Activated CD8-positive, alpha-beta memory T cell treated with anti-CD3 and anti-CD28 coated beads for 48 hours (primary cell): ENCODE measurements around the gene HLA-C.
A peak's percentile ranks its signal among the peaks of the same experiment; 100 is the strongest.
"Not testable (repeated sequence)": the region's sequence is repeated elsewhere in the genome, so short reads cannot be mapped to it uniquely, and the experiment has no call there.

ENCODE experiments used
- DNase-seq, 3 experiments: peaks; one replicate each; pipeline ENCODE4 v3.0.0-alpha.2; 2020; ENCODE audit warnings: low read depth in 2 of 3, low spot score in 2 of 3

HLA-C gene

DNA sequence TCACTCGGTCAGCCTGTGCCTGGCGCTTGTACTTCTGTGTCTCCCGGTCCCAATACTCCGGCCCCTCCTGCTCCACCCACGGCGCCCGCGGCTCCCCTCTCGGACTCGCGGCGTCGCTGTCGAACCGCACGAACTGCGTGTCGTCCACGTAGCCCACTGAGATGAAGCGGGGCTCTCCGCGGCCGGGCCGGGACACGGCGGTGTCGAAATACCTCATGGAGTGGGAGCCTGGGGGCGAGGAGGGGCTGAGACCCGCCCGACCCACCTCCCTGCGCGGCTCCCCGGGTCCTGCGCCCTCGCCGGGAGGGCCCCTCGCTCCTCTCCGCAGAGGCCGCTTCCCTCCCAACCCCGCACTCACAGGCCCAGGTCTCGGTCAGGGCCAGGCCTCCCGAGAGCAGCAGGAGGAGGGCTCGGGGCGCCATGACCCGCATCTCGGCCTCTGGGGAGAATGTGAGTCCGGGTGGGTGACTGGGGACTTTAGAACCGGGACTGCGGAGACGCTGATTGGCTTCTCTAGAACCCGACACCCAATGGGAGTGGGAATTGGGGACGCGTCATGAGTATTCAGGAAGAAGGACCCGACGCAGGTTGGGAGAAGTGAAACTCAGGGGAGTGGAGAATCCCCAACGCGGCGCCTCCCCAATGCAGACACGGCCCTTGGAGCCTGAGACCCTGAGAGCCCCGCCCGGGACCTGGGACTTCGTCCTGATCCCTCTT, at the start of gene HLA-C:
Gene HLA-C, minus strand, starts transcription at position 452 of the 717 bp plus-strand sequence. Its CDS starts 21 bp downstream, at position 431.
- DNase-seq: peak; percentile 53 to 77 (median 60)

DNA sequence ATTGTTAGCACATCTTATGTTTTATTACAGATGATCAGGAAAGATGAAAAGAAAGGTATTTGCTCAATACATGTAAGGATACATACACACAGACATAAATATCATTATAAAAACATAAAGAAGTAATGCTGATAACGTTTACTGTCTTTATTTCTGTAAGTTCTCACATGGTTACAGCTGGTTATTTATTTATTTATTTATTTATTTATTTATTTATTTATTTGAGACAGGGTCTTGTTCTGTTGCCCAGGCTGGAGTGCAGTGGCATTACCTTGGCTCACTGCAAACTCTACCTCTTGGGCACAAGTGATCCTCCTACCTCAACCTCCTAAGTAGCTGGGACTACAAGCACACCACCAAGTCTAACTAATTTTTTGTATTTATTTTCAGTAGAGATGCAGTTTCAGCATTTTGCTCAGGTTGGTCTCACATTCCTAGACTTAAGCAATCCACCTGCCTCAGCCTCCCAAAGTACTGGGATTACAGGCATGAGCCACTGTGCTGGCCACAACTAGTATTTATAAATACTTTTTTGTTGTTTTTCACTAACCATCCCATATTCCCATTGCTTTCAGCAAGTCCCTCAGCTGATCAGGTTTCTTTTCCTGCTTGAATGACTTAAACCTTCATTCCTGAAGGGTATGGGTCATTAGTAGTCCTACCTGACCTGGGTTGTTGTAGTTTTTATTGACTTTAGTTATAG, 49.3 kb upstream of the HLA-C start:
- DNase-seq: no peak

DNA sequence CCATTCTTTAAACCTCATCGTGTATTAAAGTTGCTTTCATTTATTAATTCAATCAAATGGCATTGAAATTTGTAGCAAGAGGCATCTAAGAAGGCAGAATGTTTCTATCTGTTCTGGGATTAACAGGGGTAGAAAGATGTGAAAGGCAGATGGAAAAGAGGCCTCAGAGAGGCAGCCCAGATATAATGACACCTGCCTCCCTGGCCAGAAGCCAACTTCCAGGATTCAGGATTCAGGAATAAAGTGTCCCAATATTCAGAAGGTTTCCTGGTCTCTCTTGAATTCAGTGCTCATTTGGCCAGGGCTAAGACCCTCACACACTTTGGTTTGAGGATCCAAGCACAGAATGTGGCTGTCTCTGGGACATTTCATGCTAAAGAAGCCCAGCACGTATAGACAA, 45.1 kb upstream of the HLA-C start:
- DNase-seq: no peak

DNA sequence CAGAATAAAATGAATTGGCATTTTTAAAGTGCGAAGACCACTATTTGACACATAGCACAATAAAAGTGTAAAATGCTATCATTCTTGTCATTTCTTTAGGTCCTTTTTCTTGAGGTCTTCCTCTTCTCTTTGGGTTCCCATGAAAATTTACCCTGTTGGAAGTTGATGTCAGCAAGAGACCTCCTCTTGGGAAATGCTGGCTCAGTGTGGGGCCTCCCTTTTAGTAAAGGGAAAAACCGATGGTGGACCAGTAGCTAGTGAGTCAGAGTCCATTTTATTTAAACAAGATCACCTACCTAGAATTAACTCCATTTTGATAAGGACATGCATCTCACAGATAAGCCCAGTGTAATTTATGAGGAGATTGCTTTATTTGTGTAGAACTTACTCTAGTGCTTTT, 37.7 kb upstream of the HLA-C start:
- DNase-seq: no peak

DNA sequence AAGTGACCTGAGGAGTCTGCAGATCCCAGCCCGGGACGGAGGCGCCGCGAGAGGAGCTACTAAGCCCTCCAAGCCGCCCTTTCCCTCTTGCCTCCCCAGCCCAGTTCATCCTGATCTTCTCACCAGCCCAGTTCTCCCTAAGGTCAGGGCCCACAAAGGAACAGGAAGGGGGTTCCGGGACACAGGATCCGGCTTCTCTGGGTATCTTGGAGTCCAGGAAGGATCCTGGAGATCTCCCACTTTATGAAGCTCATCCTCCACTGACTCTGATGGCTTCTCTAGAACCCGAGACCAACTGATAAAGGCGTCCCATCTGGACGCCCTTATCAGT, 36.9 kb upstream of the HLA-C start:
- DNase-seq: no peak

DNA sequence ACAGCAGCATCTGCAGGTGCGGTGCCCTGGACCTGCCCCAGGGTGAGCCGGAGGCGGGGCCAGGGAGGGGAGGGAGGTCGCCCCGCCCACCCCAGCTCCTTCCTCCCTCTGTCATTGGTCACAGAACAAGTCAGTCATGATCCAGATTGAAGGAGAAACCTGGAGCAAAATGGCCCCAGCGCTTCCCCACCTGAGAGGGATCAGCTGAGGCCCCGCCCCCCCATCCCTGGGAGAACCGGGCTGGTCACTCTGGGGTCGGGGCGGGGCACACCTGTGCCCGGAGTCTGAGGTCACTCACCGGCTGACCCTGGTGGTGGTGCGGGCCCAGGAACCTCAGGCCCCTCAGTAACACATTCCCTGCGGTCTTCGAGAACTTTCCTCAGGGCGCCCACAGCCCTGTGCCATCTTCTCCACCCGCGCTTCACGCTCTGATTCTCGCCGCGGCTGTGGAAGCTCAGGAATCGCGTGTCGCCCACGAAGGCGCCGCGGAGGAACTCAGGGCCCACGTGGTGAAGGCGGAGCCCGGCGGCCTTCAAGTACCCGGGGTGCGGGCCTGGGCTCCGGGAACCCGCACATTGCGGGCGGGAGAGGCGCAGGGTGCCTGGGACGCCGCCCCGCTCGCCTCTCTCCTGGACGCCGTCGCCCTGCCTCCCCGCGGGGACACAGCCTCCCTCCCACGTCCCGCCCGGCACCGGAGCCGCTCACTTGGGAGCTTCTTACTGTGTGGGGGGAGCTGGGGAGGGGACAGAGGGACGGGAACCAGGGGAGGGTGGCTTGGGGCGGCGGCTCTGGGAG, 36.4 kb upstream of the HLA-C start:
- DNase-seq: peak in 1 of 3 experiments; percentile 11

DNA sequence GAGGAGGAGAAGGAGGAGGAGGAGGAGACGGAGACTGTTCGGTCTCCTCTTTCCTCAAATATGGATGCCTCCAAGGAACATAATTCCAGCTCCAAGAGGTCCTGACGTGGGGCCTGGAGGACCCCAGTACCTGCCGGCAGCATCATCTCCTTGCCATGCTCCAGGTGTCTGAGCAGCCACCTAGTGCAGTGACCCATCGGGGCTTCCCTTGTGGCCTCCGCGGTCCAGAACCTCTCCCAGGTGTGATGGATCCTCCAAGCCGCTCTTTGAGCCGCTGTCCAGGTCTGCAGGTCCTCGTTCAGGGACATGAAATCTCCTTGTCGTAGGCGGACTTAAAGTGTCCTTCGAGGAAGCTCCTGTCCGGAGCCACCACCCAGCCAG, 35.8 kb upstream of the HLA-C start:
- no peak for DNase-seq

DNA sequence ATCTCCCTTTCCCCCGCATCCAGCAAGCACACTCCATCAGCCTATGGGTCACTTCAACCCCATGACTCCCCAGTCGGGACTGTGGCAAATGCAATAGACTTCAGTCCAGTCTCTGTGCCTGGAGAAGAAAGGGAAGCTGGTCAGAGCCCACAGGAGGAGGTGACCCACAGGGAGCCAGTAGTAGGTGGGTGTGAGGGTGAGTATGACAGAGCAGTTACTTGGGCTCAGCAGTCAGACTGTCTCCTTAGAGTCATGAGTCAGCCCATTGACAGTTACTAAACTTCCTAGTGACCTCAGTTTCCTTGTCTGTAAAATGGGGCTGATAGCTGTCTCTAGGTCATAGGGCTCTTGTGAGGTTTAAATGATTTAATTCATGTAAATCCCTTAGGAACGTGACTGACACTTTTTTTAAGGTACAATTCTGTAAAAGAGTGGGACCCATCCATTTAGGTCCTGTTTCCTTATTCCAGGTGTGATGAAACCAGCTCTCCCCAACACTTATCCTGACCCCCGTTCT, 33.9 kb upstream of the HLA-C start:
- DNase-seq: no peak

DNA sequence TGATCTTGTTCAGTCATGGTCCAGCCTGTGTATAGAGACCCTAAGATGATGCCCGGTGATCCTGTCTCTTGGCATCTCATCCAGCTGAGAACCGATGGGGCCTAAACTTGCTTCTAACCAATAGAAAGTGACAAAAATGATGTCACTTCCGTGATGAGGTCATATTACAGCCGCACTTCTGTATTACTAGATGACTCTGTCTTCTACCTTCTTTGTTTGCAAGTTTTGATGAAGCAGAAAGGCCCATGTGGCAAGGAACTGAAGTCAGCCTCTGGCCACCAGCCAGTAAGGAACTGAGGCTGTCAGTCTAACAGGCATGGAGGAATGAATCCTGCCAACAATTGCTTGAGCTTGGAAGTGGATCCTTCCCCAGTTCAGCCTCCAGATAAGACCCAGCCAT, 32.8 kb upstream of the HLA-C start:
- no peak for DNase-seq

DNA sequence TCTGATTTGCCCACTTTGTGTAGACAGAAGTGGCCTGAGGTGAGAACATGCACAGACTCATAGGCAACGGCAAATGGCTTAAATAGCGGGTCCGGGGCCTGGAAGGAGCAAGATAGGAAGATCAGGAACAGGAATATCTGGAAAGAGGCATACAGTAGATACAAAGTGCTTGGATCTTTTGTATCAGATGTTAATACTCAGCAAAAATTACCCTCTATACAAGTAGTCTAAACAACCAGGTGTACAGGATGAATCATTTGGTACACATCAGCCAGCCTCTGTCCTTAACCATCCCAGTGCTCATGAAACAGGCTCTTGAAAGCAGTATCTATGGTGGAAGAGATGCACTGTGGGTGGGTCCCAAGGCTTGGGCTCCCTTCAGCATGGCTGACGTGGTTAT, 28.9 kb upstream of the HLA-C start:
- DNase-seq: no peak

DNA sequence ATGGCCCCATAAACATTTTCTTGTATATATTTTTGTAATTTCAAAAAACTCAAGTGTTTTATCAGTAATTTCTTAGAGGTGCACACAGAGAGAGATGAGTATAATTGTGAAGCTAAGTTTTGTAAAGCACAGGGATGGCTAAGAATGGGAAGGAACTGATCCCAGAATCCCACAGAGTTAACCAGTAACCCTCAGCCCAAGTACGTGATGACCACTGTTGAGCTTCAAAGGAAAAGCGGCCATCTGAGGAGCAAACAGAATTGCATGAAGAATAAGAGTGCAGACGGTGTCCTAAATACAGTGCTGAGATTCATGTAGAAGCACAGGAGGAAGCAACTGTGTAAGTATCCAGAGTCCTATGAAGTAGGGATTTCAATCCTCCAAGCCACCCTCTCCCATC, 28.1 kb upstream of the HLA-C start:
- no peak for DNase-seq

DNA sequence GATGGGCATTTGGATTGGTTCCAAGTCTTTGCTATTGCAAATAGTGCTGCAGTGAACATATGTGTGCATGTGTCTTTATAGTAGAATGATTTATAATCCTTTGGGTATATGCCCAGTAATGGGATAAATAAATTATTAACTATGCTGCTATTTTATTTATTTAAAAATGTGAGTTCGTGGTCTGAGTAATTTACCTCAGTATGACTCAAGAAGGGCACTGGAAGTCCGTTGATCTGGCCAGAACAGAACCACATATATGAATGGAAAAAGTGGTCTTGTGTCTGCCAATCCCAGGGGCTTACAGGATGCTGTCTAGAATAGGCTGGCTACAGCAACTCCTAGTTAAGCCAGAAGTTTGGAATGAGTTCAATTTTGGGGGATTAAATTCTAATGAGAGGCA, 27.6 kb upstream of the HLA-C start:
- no peak for DNase-seq

DNA sequence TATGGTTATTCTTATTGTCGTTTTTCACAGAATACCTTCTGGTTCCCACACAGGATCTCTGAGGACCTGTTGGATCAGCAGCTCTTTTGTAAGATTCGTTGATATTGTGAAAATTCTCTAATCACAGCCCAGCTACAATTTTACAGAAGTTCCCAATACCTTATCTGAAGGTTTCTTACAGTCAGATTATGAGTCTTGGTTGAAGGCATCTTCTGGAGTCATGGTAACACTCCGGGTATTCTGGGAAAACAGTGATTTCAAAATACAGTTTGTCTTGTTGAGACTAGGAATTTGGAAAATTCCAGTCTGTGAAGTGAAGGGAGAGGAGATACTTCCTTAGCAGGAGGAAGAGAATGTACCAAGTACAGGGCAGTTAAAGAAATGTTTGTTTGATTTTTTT, 22.2 kb upstream of the HLA-C start:
- DNase-seq: no peak

DNA sequence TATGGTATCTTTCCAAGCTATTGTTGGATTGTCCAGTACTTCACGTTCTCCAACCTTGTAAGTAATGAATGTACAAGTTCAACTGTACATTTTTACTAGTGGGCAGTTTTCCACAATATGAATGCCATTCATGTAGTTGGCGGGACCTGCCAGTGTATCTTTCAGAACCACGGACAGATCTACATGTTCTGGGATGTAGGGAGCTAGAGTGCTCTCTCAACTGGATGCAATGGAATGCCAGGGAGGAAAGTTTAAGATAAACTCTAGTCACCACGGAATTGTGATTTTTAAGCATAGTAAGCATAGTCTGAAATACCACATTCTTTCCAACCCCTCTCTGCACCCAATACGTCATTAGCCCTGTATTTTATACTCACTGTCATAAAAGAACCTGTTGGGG, 21.5 kb upstream of the HLA-C start:
- no peak for DNase-seq

DNA sequence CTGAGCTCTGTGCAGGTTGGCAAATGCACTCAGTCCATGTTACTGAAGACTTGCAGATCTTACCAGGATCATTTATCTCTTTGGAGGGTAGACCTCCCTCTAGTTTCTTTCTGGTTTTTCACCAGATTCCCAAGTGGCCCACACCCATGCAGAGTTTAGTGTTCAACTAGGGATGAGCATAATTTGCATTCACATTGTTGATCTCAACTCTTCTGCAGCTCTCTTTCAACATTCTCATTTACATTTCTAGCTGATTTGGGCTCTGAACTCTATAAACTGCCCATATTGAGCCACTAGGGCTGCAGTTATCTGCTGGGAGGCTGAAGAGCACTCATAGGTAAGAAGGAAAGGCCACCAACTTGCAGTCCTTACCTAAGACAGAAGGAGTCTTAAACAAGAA, 17.9 kb upstream of the HLA-C start:
- DNase-seq: no peak

DNA sequence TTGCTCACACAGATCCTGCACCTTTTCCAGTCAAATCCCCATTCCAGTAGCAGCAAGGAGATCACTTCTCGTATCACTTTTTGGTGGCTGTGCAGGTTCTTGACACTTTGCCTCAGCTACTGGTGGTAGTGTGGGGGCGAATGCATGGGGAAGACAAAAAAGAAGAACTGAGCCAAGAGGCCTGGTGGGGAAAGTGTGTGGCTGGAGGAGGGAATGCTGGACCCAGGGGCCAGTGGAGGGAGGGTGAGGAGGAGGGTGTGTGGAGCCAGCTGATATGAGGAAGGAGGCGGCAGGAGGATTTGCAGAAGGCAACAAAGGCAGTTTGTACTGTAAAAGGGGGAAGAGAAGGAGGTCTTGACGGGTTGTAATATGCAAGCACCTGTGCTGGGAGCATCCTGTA, 15.7 kb upstream of the HLA-C start:
- no peak for DNase-seq

DNA sequence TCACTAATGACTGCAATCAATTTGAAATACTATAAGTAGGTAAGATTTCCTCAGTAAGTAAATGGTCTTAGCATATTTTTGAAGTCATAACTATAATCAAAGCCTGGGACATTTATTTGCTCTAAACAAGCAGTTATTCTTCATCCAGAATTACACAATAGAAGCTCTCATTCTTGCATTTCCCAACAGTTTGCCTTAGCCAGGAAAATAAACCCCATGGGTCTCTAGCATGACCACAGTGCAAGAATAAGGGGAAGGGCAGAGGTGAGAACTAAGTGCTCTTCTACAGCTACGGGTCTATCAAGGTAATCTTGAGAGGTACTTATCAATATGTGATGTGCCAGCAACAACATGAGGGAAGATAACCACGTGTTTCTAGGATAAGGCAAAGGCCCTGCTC, 14.1 kb upstream of the HLA-C start:
- no peak for DNase-seq

DNA sequence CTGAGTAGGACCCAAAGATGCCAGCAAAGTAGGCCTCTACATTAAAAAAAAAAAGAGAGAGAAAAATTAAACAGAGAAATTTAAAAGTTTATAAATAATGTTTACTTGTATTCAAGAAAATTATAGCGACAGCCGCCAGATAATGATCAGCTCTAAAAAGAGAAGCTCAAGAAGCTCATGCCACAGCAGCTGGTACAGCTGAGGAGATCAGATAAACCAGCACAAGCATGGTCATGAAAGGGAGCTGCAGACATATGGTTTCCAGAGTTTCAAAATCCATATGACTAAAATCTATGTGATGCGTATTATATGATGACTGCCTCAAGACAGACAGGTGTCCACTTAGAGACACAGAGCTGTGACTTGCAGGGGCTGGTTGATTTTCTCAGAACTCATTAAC, 13.6 kb upstream of the HLA-C start:
- DNase-seq: no peak

DNA sequence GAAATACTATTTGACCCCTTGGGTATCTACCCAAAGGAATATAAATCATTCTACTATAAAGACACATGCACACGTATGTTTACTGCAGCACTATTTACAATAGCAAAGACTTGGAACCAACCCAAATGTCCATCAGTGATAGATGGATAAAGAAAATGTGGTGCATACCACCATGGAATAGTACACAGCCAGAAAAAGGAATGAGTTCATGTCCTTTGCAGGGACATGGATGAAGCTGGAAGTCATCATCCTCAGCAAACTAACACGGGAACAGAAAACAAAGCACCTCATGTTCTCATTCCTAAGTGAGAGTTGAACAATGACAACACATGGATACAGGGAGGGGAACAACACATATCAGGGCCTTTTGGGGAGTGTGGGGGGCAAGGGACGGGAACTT, 7.8 kb upstream of the HLA-C start:
- not testable (repeated sequence) for DNase-seq

DNA sequence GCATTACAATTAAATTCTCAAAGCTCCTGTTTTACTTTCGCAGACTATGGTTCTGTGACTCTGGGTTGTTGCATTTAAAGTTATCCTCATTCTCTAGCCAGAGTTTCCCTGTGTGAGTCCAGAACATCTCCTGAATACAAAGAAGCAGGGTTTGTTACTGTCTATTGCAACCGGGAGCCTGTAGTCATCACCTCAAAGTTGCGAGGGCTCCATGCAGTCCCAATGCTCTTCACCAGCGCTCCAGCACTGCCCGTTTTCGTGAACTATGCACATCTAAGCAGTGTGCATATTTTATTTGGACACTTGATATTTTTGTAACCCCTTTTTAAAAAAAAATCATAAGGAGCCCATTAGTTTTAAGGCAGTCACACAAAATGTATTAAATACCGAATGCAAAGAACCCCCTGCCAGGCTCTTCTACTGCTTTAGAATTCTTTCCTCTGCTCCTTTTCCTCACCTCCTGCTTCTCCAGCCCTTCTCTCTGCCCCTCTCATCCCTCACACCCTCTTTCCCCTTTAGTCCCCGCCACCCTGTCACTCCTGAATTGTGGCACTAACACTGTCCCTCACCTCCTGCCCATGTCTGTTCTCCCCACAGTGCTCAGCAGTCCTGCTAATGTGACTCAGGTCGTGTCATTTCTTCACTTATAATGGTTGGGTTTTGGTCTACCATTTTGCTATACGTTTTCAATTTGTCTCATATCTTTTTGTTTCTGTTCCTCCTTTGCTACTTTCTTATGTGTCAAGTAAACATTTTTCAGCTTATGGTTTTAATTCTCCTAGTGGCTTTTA, 1.1 kb upstream of the HLA-C start:
- DNase-seq: no peak

DNA sequence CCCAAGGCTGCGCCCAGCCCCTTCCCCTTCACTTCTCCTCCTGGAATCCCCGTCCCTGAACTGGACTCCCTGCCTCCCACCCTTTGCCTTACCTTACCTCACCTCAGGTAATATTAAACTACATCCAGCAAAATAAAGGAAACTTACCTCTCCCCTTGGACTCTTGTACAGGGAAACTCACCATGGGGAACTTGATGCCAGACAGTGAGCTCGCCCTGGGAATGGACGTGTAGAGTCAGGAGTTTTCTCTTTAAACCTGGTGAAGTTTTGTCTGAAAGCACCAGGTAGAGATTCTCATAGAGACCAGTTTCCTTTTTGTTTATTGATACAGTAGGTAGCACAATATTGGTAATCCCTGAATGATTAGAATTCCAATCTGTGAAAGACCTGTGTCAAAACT, 544 bp upstream of the HLA-C start:
- DNase-seq: no peak
